HEK293T (cell line): ENCODE measurements around the gene PDSS2.

Experiments used
- CTCF ChIA-PET: fragments of 350-600 bp; formaldehyde crosslinking; extraction: SDS; loops from one replicate; lab custom pipeline; 2021; ENCODE audit warnings: antibody characterized with exemption, inconsistent platforms; lab: Yijun Ruan, JAX
- POLR2A ChIA-PET: fragments of 350-600 bp; formaldehyde crosslinking; extraction: SDS; loops from one replicate; lab custom pipeline; 2020; ENCODE audit warnings: antibody characterized with exemption, inconsistent platforms; lab: Yijun Ruan, JAX
- DNase-seq: peaks from one replicate; pipeline ENCODE4 v3.0.0; 2012; ENCODE audit warnings: mixed read lengths; ENCODE audit errors: extremely low spot score
- ARNT ChIP-seq: fragments of 450-650 bp; IDR thresholded peaks from 2 replicates; pipeline ENCODE4 v1.6.1; 2017; ENCODE audit warnings: mild to moderate bottlenecking
- BHLHE40 ChIP-seq: fragments of 450-650 bp; IDR thresholded peaks from 2 replicates; pipeline ENCODE4 v1.6.1; 2016; ENCODE audit warnings: mild to moderate bottlenecking, moderate library complexity, borderline replicate concordance
- CTBP1 ChIP-seq: fragments of 450-650 bp; IDR thresholded peaks from 2 replicates; pipeline ENCODE4 v1.6.1; 2016; ENCODE audit warnings: borderline replicate concordance
- ELF4 ChIP-seq: fragments of 450-650 bp; IDR thresholded peaks from 2 replicates; pipeline ENCODE4 v1.6.1; 2017; ENCODE audit warnings: antibody characterized with exemption
- FOXA1 ChIP-seq: fragments of 450-650 bp; IDR thresholded peaks from 2 replicates; pipeline ENCODE4 v1.6.1; 2016; ENCODE audit warnings: mild to moderate bottlenecking
- FOXK2 ChIP-seq: fragments of 450-650 bp; IDR thresholded peaks from 2 replicates; pipeline ENCODE4 v1.6.1; 2016; ENCODE audit warnings: mild to moderate bottlenecking
- FOXM1 ChIP-seq: fragments of 450-650 bp; IDR thresholded peaks from 2 replicates; pipeline ENCODE4 v1.6.1; 2017; ENCODE audit warnings: mild to moderate bottlenecking, borderline replicate concordance
- HDGF ChIP-seq: fragments of 450-650 bp; IDR thresholded peaks from 2 replicates; pipeline ENCODE4 v1.6.1; 2017; ENCODE audit warnings: antibody characterized with exemption, borderline replicate concordance
- L3MBTL2 ChIP-seq: fragments of 450-650 bp; conservative IDR thresholded peaks from 2 replicates; pipeline ENCODE4 v1.6.1; 2016; ENCODE audit warnings: mild to moderate bottlenecking
- LEF1 ChIP-seq: fragments of 450-650 bp; IDR thresholded peaks from 2 replicates; pipeline ENCODE4 v1.6.1; 2017; ENCODE audit warnings: mild to moderate bottlenecking, borderline replicate concordance
- NFRKB ChIP-seq: fragments of 450-650 bp; IDR thresholded peaks from 2 replicates; pipeline ENCODE4 v1.6.1; 2016; ENCODE audit warnings: mild to moderate bottlenecking, moderate library complexity
- PKNOX1 ChIP-seq: fragments of 450-650 bp; IDR thresholded peaks from 2 replicates; pipeline ENCODE4 v1.6.1; 2016
- SP1 ChIP-seq: fragments of 450-650 bp; IDR thresholded peaks from 2 replicates; pipeline ENCODE4 v1.6.1; 2017
- SUZ12 ChIP-seq: fragments of 450-650 bp; IDR thresholded peaks from 2 replicates; pipeline ENCODE4 v1.6.1; 2016; ENCODE audit warnings: mild to moderate bottlenecking
- TARDBP ChIP-seq: fragments of 450-650 bp; IDR thresholded peaks from 2 replicates; pipeline ENCODE4 v1.6.1; 2016
- ZNF384 ChIP-seq: fragments of 450-650 bp; IDR thresholded peaks from 2 replicates; pipeline ENCODE4 v1.6.1; 2016

The PDSS2 gene

GRCh38 chr6:107458672-107459282, 587 bp downstream of the PDSS2 start:
- DNase-seq, result peak; percentile 38
- ChIA-PET CTCF (interaction anchor here (0.6 to 2.2 kb wide), 9 partner anchors 14 to 345 kb away, joined by 3 to 7 read pairs (median 4); partner anchors contain the start of gene SOBP), POLR2A (interaction anchor here (0.6 to 3.3 kb wide), 41 partner anchors 10 to 498 kb away, joined by 3 to 78 read pairs (median 3); partner anchors contain the start of genes BEND3 and SOBP)
- no peak for TF ChIP-seq SP1
- peak; percentile 5; the same call in 1 of the 2 replicates for TF ChIP-seq ZNF384
- TF ChIP-seq L3MBTL2, result peak; percentile 33; the same call in 1 of the 2 replicates

GRCh38 chr6:107448776-107449175, 10.6 kb downstream of the PDSS2 start:
- DNase-seq, result no peak
- no peak for TF ChIP-seq NFRKB
- TF ChIP-seq TARDBP, result no peak
- TF ChIP-seq CTBP1, result no peak
- TF ChIP-seq FOXM1, result no peak
- TF ChIP-seq SUZ12, result no peak
- TF ChIP-seq BHLHE40, result no peak
- no peak for TF ChIP-seq HDGF
- TF ChIP-seq ARNT, result no peak
- no peak for TF ChIP-seq ZNF384
- TF ChIP-seq LEF1, result no peak
- CTCF ChIA-PET, result no interaction called here
- POLR2A ChIA-PET, result no interaction called here

DNA sequence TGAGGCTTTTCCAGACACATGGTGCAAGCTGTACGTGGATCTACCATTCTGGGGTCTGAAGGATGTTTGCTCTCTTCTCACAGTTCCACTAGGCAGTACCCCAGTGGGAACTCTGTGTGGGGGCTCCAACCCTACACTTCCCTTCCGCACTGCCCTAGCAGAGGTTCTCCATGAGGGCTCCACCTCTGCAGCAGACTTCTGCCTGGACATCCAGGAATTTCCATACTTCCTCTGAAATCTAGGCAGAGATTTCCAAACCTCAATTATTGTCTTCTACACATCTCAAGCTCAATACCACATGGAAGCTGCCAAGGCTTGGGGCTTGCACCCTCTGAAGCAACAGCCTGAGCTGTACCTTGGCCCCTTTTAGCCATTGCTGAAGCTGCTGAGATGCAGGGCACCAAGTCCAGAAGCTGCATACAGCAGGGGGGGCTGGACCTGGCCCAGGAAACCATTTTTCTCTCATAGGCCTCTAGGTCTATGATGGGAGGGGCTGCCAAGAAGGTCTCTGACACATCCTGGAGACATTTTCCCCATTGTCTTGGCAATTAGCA, 11.6 kb downstream of the PDSS2 start:
- TF ChIP-seq HDGF, result no peak
- no peak for TF ChIP-seq ARNT
- ChIA-PET CTCF (no interaction called here), POLR2A (no interaction called here)
- no peak for DNase-seq

GRCh38 chr6:107444277-107444676, 15.1 kb downstream of the PDSS2 start:
- TF ChIP-seq BHLHE40, result no peak
- TF ChIP-seq LEF1, result no peak
- TF ChIP-seq FOXA1, result no peak
- POLR2A ChIA-PET, result interaction anchor here (0.5 kb wide), 1 partner anchor 131 kb away, joined by 4 read pairs; no protein-coding TSS in a partner anchor
- no peak for DNase-seq
- CTCF ChIA-PET, result no interaction called here

DNA sequence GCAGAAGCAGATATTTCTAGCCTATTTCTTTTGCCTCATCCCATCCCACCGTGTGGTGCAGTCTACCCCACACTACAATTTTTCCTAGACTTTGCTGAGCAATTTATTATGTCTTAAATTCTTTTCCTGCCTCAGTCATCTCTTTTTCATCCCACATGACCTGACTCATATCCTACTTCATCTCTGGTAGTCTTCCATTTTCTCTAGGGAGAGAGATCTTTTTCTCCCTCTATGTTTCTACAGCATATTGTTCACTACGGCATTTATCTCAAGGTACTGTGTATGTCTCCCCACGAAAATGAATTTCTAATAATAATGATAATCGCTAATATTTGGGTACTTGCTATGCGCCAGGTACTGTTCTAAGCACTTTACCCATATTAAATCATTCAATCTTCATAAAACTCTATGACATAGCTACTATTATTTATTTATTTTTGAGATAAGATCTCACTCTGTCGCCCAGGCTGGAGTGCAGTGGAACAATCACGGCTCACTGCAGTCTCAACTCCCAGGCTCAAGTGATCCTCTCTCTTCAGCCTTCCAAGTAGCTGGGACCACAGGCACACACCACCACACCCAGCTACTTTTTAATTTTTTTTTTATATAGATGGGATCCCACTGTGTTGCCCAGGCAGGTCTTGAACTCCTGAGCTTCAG, 15.6 kb downstream of the PDSS2 start:
- ChIA-PET CTCF (no interaction called here), POLR2A (interaction anchor here (0.5 kb wide), 1 partner anchor 131 kb away, joined by 4 read pairs; no protein-coding TSS in a partner anchor)
- no peak for DNase-seq
- no peak for TF ChIP-seq TARDBP
- no peak for TF ChIP-seq LEF1
- no peak for TF ChIP-seq HDGF

DNA sequence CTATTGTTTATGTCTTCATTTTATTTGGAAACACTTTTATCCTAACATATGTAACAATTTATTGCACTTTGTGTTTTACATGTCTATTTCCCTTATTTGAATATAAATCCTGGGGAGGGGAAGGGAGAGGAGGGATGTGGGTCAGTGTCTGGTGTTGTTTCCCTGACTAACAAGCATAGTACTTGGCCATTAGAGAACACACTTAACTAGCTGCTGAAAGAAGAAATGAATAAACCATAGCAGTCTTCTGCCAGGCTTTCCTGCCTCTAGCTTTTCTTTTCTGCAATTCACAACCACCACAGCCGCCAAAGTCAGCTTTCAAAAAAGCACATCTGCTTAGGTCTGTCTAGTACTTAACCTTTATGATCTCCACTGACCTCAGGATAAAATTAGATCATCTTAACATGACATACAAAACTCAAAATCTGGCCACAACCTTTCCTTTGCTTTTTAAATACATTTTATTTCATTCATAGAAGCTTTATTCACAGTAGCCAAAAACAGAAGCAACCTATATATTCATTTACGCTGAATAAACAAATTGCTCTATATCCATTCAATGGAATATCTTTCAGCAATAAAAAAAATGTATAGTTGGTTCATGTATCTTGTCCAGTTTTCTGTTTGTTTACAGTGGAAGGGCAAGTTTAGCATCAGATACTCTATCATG, 16.3 kb downstream of the PDSS2 start:
- no peak for DNase-seq
- TF ChIP-seq ARNT (no peak), FOXK2 (no peak)
- POLR2A ChIA-PET, result interaction anchor here (0.7 kb wide), 1 partner anchor 16 kb away, joined by 3 read pairs; the partner anchor contains the start of gene PDSS2
- CTCF ChIA-PET, result no interaction called here

DNA sequence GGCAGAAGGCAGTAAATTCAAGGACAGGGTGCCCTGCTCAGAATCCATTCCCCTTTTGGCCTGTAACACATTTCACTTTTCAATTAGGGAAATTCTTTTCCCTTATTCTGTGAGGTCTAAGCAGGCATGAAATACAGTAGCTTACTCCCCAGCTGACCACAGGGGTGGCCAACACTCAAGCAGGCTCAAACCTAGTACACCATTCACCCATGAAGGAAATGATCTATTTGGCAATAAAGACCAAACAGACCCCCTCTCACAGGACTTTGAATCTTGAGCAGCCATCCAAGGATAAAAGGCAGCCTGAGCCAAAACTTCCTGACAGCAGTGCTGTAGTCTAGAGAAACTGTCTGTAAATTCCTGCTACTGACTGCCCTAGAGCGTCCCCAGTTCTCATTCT, 17.7 kb downstream of the PDSS2 start:
- POLR2A ChIA-PET, result no interaction called here
- TF ChIP-seq ARNT, result no peak
- TF ChIP-seq ELF4, result no peak
- CTCF ChIA-PET, result no interaction called here

DNA sequence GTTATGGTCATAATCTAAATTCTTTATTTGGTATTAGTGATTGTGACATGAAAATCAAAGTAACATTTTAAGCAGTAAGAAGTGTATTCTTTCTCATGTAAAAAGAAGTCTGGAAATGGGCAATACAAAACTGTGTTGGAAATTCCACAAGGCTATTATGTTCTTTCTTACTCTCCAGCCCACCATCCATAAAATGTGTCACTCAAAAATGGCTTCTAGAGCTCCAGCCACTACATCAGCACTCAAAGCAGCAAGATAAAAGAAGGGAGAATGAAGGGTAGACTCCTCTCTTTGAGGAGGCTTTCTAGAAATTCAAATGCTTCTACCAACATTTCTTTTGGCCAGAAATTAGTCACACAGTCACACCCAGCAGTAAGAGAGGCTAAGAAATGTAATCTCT, 18.4 kb downstream of the PDSS2 start:
- POLR2A ChIA-PET, result interaction anchor here (0.6 to 1.2 kb wide), 2 partner anchors 18 to 64 kb away, joined by 3 to 4 read pairs; partner anchors contain the start of gene PDSS2
- CTCF ChIA-PET, result interaction anchor here (0.6 kb wide), 1 partner anchor 67 kb away, joined by 3 read pairs; no protein-coding TSS in a partner anchor
- TF ChIP-seq L3MBTL2 (no peak), PKNOX1 (peak; percentile 83)
- DNase-seq, result no peak

More for the DNA sequence above, 17.7 kb downstream of the PDSS2 start:
- no peak for DNase-seq

- no peak for TF ChIP-seq CTBP1
- TF ChIP-seq SP1, result no peak
- no peak for TF ChIP-seq LEF1
- no peak for TF ChIP-seq FOXK2
- no peak for TF ChIP-seq ZNF384
- TF ChIP-seq BHLHE40, result no peak
- TF ChIP-seq FOXM1, result no peak
- no peak for TF ChIP-seq PKNOX1
- TF ChIP-seq FOXA1, result no peak
- TF ChIP-seq NFRKB, result no peak
- TF ChIP-seq SUZ12, result no peak
- no peak for TF ChIP-seq ARNT
- TF ChIP-seq HDGF, result no peak
- no peak for TF ChIP-seq L3MBTL2
- no peak for DNase-seq
- ChIA-PET POLR2A (no interaction called here), CTCF (no interaction called here)
These were observed 20.0 kb downstream of the PDSS2 start for GRCh38 chr6:107439406-107439805.
